CD4-positive, alpha-beta T cell (primary cell): Measurements from ENCODE around the gene ADAMTSL2. TPM values are rescaled to one million over a fixed set of nuclear protein-coding genes. Genes with fewer than 3 reads are reported as not detected.

Experiments
- ATAC-seq: fragments of 200-7000 bp; cut with Tn5 transposase; one replicate; pipeline ENCODE4 v1.10.0; 2022; ENCODE audit warnings: mild to moderate bottlenecking; ENCODE audit not compliant: poor library complexity
- CTCF ChIA-PET: fragments of 350-600 bp; sonication (Branson Sonifier 250); formaldehyde crosslinking; loops from one replicate; lab custom pipeline; 2021; ENCODE audit warnings: antibody characterized with exemption, inconsistent platforms; lab: Charles Lee
- POLR2A ChIA-PET: fragments of 350-600 bp; sonication (Branson Sonifier 250); formaldehyde crosslinking; loops from one replicate; lab custom pipeline; 2021; ENCODE audit warnings: antibody characterized with exemption, inconsistent platforms; lab: Charles Lee
- DNase-seq, 14 experiments: peaks; one replicate each; pipeline ENCODE4 v3.0.0-alpha.2; 2013 to 2020; ENCODE audit warnings: mixed read lengths in 2 of 14
- H3K27ac ChIP-seq, 2 donors: one replicate each; pipeline versions ENCODE4 v1.5.1 to v1.7.0; 2013; ENCODE audit warnings: low read length in 2 of 2, low read depth in 1 of 2, mild to moderate bottlenecking in 1 of 2
- H3K27me3 ChIP-seq, 2 experiments: 1 replicate in 1 of 2; 2 replicates in 1 of 2; pipeline versions ENCODE4 v1.6.1 to v1.7.0; 2013; ENCODE audit warnings: low read length in 2 of 2, control low read depth in 1 of 2, mild to moderate bottlenecking in 1 of 2, moderate library complexity in 1 of 2; ENCODE audit not compliant: insufficient read depth in 2 of 2, control insufficient read depth in 1 of 2
- H3K36me3 ChIP-seq: one replicate; pipeline ENCODE4 v1.6.1; 2013; ENCODE audit warnings: low read length, control low read depth; ENCODE audit not compliant: insufficient read depth
- H3K4me1 ChIP-seq: one replicate; pipeline ENCODE4 v1.6.1; 2013; ENCODE audit warnings: low read length, control low read depth; ENCODE audit not compliant: insufficient read depth
- H3K4me3 ChIP-seq: one replicate; pipeline ENCODE4 v1.5.1; 2013; ENCODE audit warnings: mild to moderate bottlenecking, low read length, moderate library complexity
- H3K9me3 ChIP-seq, 2 experiments: 1 replicate in 1 of 2; 2 replicates in 1 of 2; pipeline versions ENCODE4 v1.6.1 to v1.7.0; 2013; ENCODE audit warnings: low read length in 2 of 2, mild to moderate bottlenecking in 2 of 2, control low read depth in 1 of 2, moderate library complexity in 1 of 2; ENCODE audit not compliant: control insufficient read depth in 1 of 2, insufficient read depth in 1 of 2
- H3K27ac Mint-ChIP-seq: one replicate; pipeline ENCODE4 v1.8.0; 2020; ENCODE audit warnings: mixed read lengths
- H3K27me3 Mint-ChIP-seq: one replicate; pipeline ENCODE4 v1.8.0; 2021; ENCODE audit warnings: mixed read lengths
- H3K36me3 Mint-ChIP-seq: one replicate; pipeline ENCODE4 v1.8.0; 2021; ENCODE audit warnings: low read depth, mixed read lengths
- H3K4me1 Mint-ChIP-seq: one replicate; pipeline ENCODE4 v1.8.0; 2021; ENCODE audit warnings: low read depth, mixed read lengths
- H3K4me3 Mint-ChIP-seq: one replicate; pipeline ENCODE4 v1.8.0; 2020; ENCODE audit warnings: mild to moderate bottlenecking, mixed read lengths
- H3K9me3 Mint-ChIP-seq: one replicate; pipeline ENCODE4 v1.8.0; 2020; ENCODE audit warnings: mixed read lengths
- CTCF ChIP-seq: fragments of 200-600 bp; IDR thresholded peaks from one replicate; pipeline ENCODE4 v1.8.0; 2022; ENCODE audit warnings: antibody characterized with exemption, mild to moderate bottlenecking
- intact Hi-C, 2 experiments: fragments of 100-400 bp; cut with DNase I in 1 of 2; cut with micrococcal nuclease in 1 of 2; formaldehyde crosslinking; loops; one replicate each; pipeline versions ENCODE4 v1.15.1 to v1.9.0; 2023 to 2025; cut with DNase I, micrococcal nuclease
- polyA plus RNA-seq, 2 donors: library from polyadenylated mRNA; unstranded; fragments of 120-200 nt; gene quantifications; one replicate each; pipeline ENCODE4 v1.2.1, GENCODE V29; 2013
- total RNA-seq, 174 experiments: library from RNA in 2 of 174; stranded (reverse) in 2 of 174; gene quantifications; one replicate each; pipeline ENCODE4 v1.2.3 and lab custom pipeline; 2021 to 2026

ADAMTSL2 gene
- total RNA-seq (1 to 10 TPM; 1.2 to 1.3 TPM), total RNA-seq (lab: John Stamatoyannopoulos, UW) (0 to 7.1 (median 0.57) reads per million in 172 experiments)
- 0.42 TPM for polyA plus RNA-seq (2013, experiment 1 of 2)
- 0.59 TPM for polyA plus RNA-seq (2013, experiment 2 of 2)

- Mint-ChIP-seq H3K9me3 (no peaks in the 10 kb centered on the region), H3K27ac (peak within 1 kb of the TSS; percentile 85), H3K27me3 (peaks cover 6% of the 10 kb centered on the region), H3K4me3 (peak within 1 kb of the TSS; percentile 87), H3K36me3 (no peaks in the 10 kb centered on the region), H3K4me1 (peaks cover 17% of the 10 kb centered on the region)
- Histone ChIP-seq H3K27me3 (peaks cover 0 to 10% of the 10 kb centered on the region in 2 experiments), H3K4me3 (peak within 1 kb of the TSS; percentile 25), H3K36me3 (no peaks in the 10 kb centered on the region), H3K4me1 (peaks cover 26% of the 10 kb centered on the region), H3K27ac (peak within 1 kb of the TSS in 1 of 2 donors; percentile 1), H3K9me3 (peaks cover 0 to 10% of the 10 kb centered on the region in 2 experiments)
- TF ChIP-seq CTCF = no peak
- CTCF ChIA-PET = no interaction called here
- ATAC-seq = peak; percentile 67
- intact Hi-C loops = loop anchor here (5.0 to 10.0 kb wide), 3 partner anchors 193 to 460 kb away; partner anchors contain the start of gene VAV2 (in 2 of the 2)
- POLR2A ChIA-PET = interaction anchor here (0.5 to 1.8 kb wide), 2 partner anchors 25 to 204 kb away, joined by 3 to 9 read pairs; partner anchors contain the start of gene SARDH
- peak in 13 of 14 experiments; percentile 9 to 81 (median 50) for DNase-seq
Measured at GRCh38 chr9:133534346-133535291, at the start of gene ADAMTSL2. TSS of gene ADAMTSL2 (plus strand) at chr9:133534704. CDS start at chr9:133536713, 2,009 bp downstream.

GRCh38 chr9:133485531-133486260, 48.8 kb upstream of the ADAMTSL2 start:
- Mint-ChIP-seq H3K9me3 (no peaks in the 10 kb centered on the region), H3K4me3 (no peak overlapping the region), H3K36me3 (no peaks in the 10 kb centered on the region), H3K27me3 (no peaks in the 10 kb centered on the region), H3K4me1 (peaks cover 6% of the 10 kb centered on the region), H3K27ac (no peak overlapping the region)
- intact Hi-C loops = loop anchor here (1.0 to 5.0 kb wide), 6 partner anchors 78 to 508 kb away; partner anchors contain the start of gene GFI1B (in 1 of the 2)
- no peaks in the 10 kb centered on the region for H3K9me3 ChIP-seq
- ChIA-PET POLR2A (interaction anchor here (0.8 kb wide), 1 partner anchor 300 kb away, joined by 3 read pairs; no protein-coding TSS in a partner anchor), CTCF (interaction anchor here (1.4 to 1.5 kb wide), 3 partner anchors 25 to 299 kb away, joined by 3 read pairs; no protein-coding TSS in a partner anchor)
- no peak for TF ChIP-seq CTCF
- ATAC-seq (peak; percentile 12), DNase-seq (peak in 4 of 14 experiments; percentile 15 to 45 (median 28))
- H3K27me3 ChIP-seq = no peaks in the 10 kb centered on the region
- H3K36me3 ChIP-seq = no peaks in the 10 kb centered on the region
- no peak overlapping the region for H3K4me3 ChIP-seq
- H3K27ac ChIP-seq = no peak overlapping the region
- peaks cover 6% of the 10 kb centered on the region for H3K4me1 ChIP-seq

- Mint-ChIP-seq H3K36me3 (no peaks in the 10 kb centered on the region), H3K9me3 (no peaks in the 10 kb centered on the region), H3K27ac (peak overlapping the region; percentile 12), H3K4me3 (no peak overlapping the region), H3K4me1 (peaks cover 6% of the 10 kb centered on the region), H3K27me3 (no peaks in the 10 kb centered on the region)
- Histone ChIP-seq H3K4me1 (peaks cover 6% of the 10 kb centered on the region), H3K4me3 (no peak overlapping the region), H3K9me3 (no peaks in the 10 kb centered on the region), H3K27me3 (peaks cover 0 to 3% of the 10 kb centered on the region in 2 experiments), H3K27ac (no peak overlapping the region), H3K36me3 (no peaks in the 10 kb centered on the region)
- no peak for TF ChIP-seq CTCF
- POLR2A ChIA-PET = interaction anchor here (1.5 to 2.0 kb wide), 2 partner anchors 22 to 456 kb away, joined by 4 to 8 read pairs; partner anchors contain the start of gene GTF3C5
- ATAC-seq (no peak), DNase-seq (no peak)
- intact Hi-C loops = loop anchor here (2.0 to 5.0 kb wide), 3 partner anchors 135 to 510 kb away; partner anchors contain the start of gene GFI1B (in 1 of the 2)
- CTCF ChIA-PET = interaction anchor here (1.2 to 1.6 kb wide), 3 partner anchors 69 to 301 kb away, joined by 3 to 6 read pairs (median 3); no protein-coding TSS in a partner anchor
Measured at GRCh38 chr9:133487331-133487725, 47.2 kb upstream of the ADAMTSL2 start.
